HG03039 (cell line): Measurements from ENCODE around the gene ARHGEF10L.
"Not testable (repeated sequence)": the region's sequence is repeated elsewhere in the genome, so short reads cannot be mapped to it uniquely, and the experiment has no call there.

Source experiments
- ATAC-seq: cut with Tn5 transposase; IDR thresholded peaks from one replicate; pipeline ENCODE4 v1.9.1; 2021; ENCODE audit warnings: mild to moderate bottlenecking, moderate library complexity; ENCODE audit not compliant: unreplicated experiment

ARHGEF10L gene

DNA sequence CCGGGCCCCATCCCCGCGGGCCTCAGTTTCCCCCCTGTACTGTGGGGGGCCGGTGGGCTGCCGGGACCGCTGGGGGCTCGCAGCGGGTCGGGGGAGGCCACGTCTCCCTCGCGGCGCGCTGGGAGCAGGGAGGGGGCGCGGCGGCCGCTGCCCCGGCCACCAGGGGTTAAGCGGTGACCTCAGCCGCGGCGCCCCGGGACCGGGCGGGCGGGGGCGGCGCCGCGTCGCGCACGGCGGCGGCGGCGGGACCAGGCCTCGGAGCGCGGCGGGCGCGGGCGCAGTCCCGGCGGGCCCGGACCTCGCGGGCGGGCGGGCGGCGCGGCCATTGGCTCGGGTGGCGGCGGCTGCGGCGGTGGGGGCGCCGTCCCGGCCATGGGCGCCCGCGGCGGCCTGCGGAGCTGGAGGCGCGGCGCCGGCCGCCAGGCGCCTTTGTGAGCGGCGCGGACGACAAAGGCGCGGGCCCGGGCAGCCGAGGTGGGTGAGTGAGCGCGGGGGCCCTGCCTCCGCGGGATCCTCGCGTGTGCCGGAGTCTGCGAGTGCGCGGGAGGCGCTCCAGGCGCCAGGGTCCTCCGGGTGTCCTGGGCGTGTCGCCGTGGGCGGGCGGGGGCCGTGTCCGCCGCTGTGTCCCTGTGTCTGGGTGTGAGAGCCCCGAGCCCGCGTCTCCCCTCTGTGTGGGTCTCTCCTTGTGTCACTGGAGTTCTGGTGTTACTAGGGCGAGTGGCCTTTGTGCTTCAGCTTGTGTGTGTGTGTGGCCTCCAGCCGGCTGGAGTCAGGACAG is at the start of gene ARHGEF10L:
Gene ARHGEF10L (plus strand): TSS at position 222 of the 778 bp plus-strand sequence. CDS start 40,898 bp downstream, outside the sequence.
- ATAC-seq: no peak

DNA sequence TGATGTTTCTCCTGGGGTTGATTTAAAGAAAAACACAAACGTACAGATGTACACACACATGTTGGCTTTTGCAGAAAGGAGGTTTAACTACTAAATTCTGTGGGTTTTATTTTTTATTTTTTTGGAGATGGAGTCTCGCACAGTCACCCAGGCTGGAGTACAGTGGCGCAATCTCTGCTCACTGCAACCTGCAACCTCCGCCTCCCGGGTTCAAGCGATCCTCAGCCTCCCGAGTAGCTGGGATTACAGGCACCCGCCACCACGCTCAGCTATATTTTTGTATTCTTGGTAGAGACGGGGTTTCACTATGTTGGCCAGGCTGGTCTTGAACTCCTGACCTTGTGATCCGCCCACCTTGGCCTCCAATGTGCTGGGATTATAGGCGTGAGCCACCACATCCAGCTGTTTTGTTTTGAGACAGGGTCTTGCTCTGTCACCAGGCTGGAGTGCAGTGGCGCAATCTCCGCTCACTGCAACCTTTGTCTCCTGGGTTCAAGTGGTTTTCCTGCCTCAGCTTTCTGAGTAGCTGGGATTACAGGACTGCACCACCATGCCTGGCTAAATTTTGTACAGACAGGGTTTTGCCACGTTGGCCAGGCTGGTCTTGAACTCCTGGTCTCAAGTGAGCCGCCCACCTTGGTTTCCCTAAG is 49.6 kb upstream of the ARHGEF10L start:
- ATAC-seq: not testable (repeated sequence)

DNA sequence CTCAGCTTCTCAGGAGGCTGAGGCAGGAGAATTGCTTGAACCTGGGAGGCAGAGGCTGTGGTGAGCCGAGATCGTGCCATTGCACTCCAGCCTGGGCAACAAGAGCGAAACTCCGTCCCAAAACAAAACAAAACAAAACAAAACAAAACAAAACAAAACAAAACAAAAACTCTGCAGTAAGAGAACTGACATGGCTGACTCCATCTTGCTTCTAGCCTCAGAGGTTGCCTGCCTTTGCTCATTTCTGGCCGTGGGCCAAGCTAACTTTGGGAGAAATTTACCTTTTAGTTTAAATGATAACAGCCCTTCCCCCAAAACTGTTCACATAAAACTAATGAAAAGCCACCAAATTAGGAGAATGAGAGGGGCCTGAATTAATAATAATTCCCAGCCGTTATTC is 48.8 kb upstream of the ARHGEF10L start:
- ATAC-seq: not testable (repeated sequence)

DNA sequence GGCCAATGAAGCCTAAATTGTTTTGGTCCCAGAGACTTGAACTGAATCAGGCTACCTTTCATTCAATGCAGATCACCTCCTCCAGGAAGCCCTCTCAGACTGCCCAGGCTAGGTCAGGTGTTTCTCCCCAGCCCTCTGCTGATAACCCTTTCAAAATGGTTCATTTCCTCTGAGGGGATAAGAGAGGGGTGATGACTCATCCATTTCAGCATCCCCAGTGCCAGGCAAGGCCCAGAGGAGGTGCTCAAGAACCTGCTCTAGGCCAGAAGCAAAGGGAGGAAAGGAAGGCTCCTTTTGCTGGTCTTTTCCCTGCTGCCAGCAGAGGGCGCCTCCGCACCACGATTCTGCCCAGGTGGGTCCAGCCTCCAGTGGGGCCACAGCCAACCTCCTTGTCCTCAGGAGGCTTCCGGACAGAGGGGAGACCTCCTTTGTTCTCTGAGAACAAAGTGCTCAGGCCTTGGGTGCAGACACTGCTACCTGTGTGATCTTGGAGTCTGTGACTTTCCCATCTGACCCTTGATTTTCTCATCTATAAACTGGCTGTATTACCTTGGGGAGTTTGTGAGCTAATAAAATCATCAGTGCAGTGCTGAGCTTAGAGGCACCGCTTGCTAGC is 45.3 kb upstream of the ARHGEF10L start:
- no peak for ATAC-seq

DNA sequence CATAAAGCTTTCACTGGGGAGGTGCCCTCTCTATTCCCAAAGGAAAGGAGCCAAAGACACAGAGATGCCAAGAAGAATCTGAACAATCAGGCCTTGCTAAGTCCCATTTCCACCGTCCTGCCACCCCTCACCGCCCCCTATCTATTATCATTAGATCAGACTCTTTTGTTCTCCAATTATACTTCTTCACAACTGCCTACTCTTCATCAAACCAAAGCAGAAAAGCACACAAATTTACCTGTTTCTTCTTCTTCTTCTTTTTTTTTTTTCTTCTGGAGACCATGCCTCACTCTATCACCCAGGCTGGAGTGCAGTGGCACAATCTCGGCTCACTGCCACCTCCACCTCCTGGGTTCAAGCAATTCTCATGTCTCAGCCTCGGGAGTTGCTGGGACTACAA is 43.1 kb upstream of the ARHGEF10L start:
- ATAC-seq: no peak

DNA sequence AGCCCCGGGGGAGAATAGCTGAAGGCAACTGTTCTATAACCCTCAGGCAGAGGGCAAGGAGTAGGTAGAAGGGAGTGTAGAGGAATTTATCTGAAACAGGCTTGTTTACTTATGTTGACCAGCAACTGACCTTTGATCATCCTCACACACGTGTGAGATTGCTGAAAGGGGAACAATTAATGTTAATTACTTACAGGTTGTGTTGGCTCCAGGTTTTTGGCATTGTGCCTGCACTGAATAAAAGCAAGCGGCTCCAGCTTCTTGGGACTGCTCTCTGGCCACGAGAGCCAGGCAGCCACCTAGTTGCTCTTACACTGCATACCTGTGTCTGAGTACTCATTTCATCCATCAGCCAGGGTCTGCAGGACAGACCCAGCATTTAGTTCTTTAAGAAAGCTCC is 41.3 kb upstream of the ARHGEF10L start:
- ATAC-seq: no peak

- ATAC-seq: no peak
These were observed 37.1 kb upstream of the ARHGEF10L start for GRCh38 chr1:17502326-17502778.

- no peak for ATAC-seq
These were observed 36.4 kb upstream of the ARHGEF10L start for GRCh38 chr1:17503146-17503545.

- ATAC-seq: not testable (repeated sequence)
These were observed 32.3 kb upstream of the ARHGEF10L start for GRCh38 chr1:17507200-17507599.

GRCh38 chr1:17507915-17508314 is 31.6 kb upstream of the ARHGEF10L start:
- ATAC-seq: no peak

GRCh38 chr1:17509363-17509762 is 30.1 kb upstream of the ARHGEF10L start:
- no peak for ATAC-seq

DNA sequence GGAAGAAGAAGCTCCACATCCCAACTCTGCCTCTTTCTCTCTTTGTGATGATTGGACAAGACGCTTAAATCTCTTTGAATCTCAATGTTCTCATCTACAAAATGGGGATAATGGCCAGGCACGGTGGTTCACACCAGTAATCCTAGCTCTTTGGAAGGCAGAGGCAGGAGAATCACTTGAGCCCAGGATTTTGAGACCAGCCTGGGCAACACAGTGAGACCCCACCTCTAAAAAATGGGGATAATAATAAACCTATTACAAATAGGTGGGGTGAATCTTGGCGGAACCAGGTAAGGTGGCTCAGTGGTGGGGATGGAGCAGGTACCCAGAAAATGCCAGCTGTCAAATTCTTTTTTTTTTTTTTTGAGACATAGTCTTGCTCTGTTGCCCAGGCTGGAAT is 29.4 kb upstream of the ARHGEF10L start:
- no peak for ATAC-seq

DNA sequence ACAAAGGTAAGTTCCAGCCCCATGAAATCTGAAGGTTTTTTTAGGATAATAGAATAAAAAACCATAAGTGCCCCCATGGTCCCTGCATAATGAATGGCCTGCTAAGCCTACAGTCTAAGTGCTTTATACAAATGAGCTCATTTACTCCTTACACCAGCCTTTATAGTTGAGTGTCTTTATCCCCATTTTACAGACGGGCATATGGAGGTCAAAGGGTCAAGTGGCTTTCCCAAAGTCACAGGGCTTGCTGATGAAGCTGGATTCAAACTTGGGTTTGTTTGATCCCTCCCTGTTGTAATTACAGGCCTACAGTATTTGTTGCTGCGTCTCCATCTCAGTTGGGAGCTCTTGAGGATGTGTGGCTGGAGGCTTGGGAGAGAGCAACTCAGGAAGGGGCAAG is 28.3 kb upstream of the ARHGEF10L start:
- no peak for ATAC-seq

- ATAC-seq: no peak
These were observed 26.4 kb upstream of the ARHGEF10L start for GRCh38 chr1:17513131-17513530.

DNA sequence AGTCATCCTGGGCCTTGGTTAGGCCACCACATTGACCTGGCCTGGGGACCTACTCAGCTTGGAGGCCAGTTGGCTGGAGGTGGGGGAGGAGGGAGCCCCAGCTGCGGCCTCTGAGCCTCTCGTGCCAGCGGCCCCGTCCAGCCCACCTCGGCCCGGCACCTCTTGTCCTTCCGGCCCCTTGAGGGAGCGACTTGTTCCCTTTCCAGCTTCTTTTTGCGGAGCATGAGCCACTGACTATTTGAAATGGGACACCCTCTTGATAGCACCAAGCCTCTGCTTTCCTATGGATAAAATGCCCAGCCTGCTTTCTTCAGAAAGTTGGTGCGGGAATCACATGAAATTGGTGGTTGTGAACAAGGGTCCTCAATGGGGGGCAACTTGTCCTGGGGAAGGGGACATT is 24.7 kb upstream of the ARHGEF10L start:
- no peak for ATAC-seq

GRCh38 chr1:17515902-17516301 is 23.6 kb upstream of the ARHGEF10L start:
- ATAC-seq: no peak

DNA sequence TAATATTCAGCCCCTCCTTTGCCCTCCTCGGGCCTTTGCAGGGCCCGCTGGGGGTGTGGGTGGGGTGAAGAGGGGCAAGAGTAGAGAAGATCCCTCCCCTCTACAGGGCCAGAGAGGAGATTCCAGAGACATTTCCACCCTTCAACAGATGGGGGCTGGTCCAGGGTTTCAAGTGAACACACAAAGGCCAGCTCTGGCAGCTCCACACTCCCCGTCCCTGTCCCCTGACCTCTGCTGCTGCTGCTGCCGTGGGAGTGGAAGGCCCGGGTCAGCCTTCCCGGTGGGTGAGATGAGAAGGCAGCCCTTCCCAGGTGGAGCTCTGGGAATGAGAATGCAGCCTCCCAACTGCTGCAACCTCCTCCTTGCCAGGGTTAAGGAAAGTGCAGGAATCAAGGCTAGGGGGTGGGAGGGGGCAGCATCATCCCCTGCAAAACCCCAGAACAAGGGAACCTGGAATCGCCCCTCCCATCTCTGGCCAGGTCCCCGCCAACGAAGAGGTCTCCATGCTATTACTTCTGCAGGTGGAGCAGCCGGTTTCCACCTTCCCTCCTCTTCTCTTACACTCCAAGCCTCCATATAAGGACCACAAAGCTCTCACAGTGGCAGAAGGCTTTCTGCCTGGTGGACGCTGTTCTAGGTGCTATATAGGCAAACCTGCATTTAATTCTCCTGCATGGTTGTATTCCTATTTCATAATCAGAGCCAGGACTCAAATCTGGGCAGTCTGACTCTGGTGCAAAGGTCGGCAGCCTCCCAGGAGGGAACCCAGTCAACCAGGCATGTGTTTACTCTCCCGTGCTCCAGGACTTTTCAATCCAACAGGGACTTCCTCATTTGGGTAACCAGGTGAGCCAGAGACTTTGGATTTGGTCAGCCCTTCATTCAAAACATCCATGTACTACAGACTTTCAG is 22.9 kb upstream of the ARHGEF10L start:
- no peak for ATAC-seq

- no peak for ATAC-seq
These were observed 19.5 kb upstream of the ARHGEF10L start for GRCh38 chr1:17520041-17520440.

DNA sequence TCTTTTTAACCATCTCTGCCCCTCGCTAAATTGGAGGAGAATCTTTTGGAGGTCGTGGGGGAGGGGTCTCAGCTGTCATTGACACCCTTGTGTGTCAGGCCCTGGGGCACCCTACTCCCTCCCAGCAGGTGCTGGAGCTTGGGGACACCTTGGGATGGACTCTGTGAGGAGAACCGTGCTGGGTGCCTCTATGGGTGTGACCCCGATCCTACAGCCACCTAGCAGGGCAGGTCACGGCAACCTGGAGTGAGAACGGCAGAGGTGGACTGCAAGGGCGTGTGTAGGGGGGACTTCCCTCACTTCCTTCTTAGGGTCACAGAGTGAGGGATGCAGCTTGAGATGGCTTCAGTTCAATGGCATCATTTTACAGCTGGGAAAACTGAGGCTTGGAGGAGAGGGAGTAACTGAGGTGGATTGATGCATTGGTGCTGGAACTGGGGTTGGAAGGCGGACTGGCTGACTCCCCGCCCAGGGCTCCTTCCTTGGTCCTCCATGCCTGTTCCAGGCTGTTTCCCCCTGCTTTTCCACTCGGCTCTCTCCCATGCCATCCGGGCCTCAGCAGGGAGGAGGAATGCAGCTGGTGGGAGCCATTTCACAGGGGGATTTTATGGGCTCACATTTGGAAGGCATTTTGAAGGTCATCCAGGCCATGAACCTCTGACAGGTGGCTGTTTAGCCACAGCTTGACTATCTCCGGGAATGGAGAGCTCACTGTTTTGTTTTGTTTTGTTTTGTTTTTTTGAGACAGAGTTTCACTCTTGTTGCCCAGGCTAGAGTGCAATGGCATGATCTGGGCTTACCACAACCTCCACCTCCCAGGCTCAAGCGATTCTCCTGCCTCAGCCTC is 18.8 kb upstream of the ARHGEF10L start:
- ATAC-seq: no peak
